ENCODE results near the gene SMIM9.

The SMIM9 gene

DNA sequence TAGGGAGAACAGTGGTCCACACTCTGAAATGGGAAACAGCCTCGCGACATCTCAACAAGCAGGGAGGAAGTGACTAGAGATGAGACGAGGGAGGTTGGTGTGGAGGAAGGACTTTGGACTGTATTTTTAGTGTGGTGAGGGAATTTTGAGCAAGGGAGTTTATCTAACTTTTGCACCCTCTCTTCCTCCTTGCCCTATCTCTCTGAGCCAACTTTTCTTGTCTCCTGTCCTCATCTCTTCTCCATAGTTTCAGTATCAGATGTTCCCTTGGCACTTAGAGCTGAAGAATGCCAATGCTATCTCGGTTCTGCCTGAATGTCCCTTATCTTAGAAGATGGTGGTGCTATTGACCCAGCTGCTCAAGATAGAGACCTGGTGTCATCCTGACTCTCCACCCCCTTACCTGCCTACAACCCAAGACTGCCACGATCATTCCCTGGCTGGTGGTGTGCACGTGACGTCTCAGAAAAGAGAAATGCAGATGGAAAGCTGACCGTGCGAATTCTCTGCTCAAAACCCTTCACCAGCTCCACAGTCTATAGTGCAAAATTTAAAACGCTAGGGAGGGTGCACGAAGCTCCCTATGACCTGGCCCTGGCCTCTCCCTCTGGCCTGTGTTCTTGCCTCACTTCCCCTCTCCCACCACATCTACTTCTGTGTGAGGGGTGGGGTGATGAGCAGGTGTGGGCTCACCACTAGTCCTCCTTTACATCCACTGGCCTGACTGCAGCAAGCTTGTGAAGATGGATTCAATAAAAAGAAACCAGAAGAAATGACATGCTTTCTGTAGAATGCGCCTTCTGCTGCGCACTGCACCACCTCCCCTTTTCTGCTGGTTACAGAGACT lies 50.1 kb downstream of the SMIM9 start:
- in situ Hi-C loops (cut with MboI; ENCODE audit: low sequenced_read_pairs) = no loop called here

DNA sequence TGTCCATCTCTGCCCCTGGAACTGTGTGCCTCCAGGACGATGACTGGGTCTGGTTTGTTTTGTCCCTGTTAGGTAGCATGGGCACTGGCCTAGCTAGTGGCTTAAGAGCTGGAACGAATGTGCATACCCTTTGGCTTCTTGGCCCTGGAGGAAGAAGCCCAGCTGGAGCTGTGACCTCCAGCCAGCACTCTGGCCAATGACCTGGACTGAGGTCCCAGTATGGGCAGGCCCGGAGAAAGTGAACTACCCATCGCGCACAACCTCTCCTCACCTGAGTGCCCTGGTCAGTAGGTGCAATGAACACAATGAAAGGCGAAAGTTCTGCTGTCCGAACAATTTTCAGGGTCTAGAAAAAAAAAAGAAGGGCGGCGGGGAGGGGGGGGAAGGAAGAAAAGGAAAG lies 53.5 kb downstream of the SMIM9 start:
- in situ Hi-C loops (cut with MboI; ENCODE audit: low sequenced_read_pairs) = no loop called here

DNA sequence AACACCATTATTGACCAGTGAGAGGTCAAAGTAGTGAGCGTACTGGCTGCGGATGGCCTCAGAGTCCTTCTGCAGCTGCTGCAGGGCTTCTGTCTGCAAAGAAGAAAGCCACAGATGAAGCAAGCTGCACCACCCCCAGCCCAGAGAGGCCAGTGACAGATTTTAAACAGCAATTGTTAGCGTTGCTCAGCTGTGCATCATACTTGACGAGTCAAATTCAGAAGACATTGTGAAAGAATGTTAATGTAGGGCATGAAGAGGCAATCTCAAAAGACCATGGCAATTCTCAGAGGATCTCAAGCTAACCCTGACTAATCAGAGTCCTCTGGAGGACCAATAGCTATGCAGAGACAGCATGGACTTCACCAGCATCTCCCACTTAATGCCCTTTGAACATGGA lies 55.2 kb downstream of the SMIM9 start:
- in situ Hi-C loops (cut with MboI; ENCODE audit: low sequenced_read_pairs) = no loop called here

- in situ Hi-C loops (cut with MboI; ENCODE audit: low sequenced_read_pairs) = no loop called here
Observed at GRCh38 chrX:154776753-154777152, 57.7 kb downstream of the SMIM9 start.

DNA sequence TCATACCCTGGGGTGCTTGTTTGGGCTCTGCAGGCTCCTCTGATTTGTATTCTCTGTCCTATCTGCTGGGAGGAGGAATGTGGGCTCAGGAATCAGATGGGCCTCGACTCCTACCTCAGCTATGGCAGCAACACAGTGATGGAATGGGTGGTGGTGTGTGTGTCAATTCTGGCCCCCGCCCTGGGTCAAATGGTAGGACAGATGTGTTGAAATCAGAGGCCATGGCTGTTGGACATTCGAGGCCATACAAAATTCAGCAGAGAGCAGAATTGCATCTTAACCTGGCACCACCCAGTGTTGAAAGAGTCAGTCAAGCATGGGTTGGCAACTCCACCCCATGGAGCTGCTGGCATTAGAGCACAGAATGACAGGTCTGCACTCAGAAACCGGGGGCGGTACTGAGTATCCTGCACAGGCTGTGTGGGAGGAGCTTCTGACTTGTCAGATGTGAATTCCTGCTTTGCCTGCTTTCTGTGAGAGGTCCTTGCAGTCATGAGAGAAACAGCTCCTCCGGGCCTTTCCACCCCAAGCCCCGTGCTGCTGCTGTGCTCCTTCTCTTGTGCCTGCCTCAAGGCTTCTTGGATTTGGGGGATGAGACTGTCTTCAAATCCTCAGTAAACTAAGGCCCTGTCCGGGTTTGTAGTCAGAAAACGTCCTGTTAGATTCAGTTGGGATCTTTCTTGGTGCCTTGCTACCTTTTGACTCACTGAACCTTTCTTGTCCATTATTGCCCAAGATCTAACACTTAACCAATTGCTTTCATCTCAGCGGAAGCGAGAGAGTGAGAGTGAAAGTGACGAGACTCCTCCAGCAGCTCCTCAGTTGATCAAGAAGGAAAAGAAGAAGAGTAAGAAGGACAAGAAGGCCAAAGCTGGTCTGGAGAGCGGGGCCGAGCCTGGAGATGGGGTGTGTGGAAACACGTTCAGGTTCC lies 58.8 kb downstream of the SMIM9 start:
- in situ Hi-C loops (cut with MboI; ENCODE audit: low sequenced_read_pairs) = no loop called here

GRCh38 chrX:154774622-154775021 lies 59.8 kb downstream of the SMIM9 start:
- in situ Hi-C loops (cut with MboI; ENCODE audit: low sequenced_read_pairs) = no loop called here

All from HL-60/S4 treated with retinoic acid at 250 ng/mL for 4 days and 3 days (cell line).